Stimulated activated CD8-positive, alpha-beta memory T cell treated with anti-CD3 and anti-CD28 coated beads, Interleukin-7, amount 100 ng/mL, for 48 hours (primary cell): ENCODE results near the gene DEFB119.
"Not testable (repeated sequence)": the region's sequence is repeated elsewhere in the genome, so short reads cannot be mapped to it uniquely, and the experiment has no call there.

ENCODE experiments used
- DNase-seq, 2 donors: peaks; one replicate each; pipeline ENCODE4 v3.0.0-alpha.2; 2020; ENCODE audit warnings: low read depth in 1 of 2; ENCODE audit errors: extremely low read depth in 1 of 2

Gene DEFB119

GRCh38 chr20:31390490-31390889 lies at the start of gene DEFB119:
TSS of gene DEFB119 (minus strand) at chr20:31390590. CDS start at chr20:31390483, 107 bp downstream.
- DNase-seq, result no peak

DNA sequence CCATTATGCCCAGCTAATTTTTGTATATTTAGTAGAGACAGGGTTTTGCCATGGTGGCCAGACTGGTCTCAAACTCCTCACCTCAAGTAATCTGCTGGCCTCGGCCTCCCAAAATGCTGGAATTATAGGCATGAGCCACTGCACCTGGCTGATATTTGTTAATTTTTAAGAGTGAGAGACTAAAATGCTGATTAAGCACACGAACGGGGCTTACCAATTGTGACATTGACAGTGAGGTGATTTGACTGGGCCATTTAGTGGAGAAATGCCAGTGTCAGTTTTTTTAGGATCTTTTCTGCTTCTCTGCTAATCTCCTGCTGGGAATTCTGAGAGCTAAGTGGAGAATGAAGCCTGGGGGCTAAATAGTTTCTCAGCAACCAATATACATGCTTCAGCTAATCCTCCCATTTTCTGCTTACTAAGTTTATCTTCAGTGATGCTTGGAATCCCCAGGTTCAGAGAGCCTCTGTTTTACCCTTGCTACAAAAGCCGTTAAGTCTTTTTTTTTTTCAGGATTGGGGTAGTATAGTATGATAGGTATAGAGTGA lies 40.3 kb upstream of the DEFB119 start:
- no peak for DNase-seq

DNA sequence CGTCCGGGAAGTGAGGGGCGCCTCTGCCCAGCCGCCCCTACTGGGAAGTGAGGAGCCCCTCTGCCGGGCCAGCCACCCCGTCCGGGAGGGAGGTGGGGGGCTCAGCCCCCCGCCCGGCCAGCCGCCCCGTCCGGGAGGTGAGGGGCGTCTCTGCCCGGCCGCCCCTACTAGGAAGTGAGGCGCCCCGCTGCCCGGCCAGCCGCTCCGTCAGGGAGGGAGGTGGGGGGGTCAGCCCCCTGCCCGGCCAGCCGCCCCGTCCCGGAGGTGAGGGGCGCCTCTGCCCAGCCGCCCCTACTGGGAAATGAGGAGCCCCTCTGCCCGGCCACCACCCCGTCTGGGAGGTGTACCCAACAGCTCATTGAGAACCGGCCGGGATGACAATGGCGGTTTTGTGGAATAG lies 37.2 kb upstream of the DEFB119 start:
- DNase-seq, result not testable (repeated sequence)

DNA sequence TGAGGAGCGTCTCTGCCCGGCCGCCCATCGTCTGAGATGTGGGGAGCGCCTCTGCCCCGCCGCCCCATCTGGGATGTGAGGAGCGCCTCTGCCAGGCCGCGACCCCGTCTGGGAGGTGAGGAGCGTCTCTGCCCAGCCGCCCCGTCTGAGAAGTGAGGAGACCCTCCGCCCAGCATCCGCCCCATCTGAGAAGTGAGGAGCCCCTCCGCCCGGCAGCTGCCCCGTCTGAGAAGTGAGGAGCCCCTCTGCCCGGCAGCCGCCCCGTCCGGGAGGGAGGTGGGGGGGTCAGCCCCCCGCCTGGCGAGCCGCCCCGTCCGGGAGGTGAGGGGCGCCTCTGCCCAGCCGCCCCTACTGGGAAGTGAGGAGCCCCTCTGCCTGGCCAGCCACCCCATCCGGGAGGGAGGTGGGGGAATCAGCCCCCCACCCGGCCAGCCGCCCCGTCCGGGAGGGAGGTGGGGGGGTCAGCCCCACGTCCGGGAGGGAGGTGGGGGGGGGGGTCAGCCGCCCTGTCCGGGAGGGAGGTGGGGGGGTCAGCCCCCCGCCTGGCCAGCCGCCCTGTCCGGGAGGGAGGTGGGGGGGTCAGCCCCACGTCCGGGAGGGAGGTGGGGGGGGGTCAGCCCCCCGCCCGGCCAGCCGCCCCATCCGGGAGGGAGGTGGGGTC lies 36.6 kb upstream of the DEFB119 start:
- DNase-seq, result not testable (repeated sequence)

GRCh38 chr20:31425797-31426196 lies 35.4 kb upstream of the DEFB119 start:
- DNase-seq, result no peak

DNA sequence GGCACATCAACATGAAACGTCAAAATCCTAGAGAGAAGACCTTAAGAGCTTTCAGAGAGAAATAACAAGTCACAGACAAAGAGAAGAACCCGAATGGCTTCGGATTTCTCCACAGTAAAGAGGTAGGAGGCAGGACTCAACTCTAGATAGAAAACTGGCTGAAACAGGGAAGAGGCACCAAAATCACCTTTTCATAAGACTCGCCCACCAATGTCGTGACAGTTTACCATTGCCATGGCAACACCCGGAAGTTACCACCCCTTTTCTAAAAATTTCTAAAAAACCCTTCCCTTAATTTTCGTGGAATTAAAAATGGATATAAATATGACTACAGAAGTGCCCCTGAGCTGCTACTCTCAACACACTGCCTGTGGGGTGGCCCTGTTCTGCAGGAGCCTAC lies 27.9 kb upstream of the DEFB119 start:
- no peak for DNase-seq

DNA sequence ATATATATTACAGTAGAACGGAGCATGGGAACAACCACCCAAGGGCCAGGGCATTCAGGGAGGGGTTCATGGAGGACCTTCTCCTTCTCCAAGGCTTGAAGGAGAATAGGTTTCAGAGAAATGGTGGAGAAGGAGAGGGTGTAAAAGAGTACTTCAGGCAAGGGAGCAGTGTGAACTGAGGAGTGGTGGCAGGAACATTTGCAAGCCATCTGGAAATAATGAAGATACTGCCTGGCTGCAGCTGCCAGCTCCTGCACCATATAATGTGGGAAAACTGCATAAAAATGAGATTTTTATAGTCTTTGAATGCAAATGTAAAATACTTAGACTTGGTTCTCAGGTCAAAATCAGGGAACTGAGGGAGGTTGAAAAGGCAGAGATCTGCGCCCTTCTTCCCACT lies 25.3 kb upstream of the DEFB119 start:
- no peak for DNase-seq

GRCh38 chr20:31414381-31414780 lies 24.0 kb upstream of the DEFB119 start:
- DNase-seq, result no peak

GRCh38 chr20:31410011-31410410 lies 19.6 kb upstream of the DEFB119 start:
- DNase-seq, result no peak

GRCh38 chr20:31406115-31406514 lies 15.7 kb upstream of the DEFB119 start, which contains the start of gene DEFB121:
TSS of gene DEFB121 (minus strand) at chr20:31406215. CDS start at chr20:31406152, 63 bp downstream.
- DNase-seq, result no peak

DNA sequence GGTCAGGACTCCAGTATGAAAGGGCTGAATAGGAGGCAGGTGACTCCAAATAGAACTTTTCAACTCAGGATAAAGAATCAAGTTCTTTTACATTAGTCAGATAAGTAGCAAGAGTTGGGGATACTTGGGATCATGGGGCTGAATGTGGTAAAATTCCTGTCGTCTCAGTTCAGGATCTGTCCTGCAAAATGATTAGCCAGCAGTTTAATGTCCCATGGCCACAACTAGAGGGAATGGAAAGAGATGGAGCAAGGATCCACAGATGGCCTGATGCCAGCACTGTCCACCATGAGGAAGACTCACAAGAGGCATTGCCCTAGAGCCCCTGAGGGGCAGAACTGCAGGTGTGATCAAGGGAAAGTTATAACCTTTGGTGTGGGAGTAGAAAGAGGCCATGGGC lies 13.5 kb upstream of the DEFB119 start:
- no peak for DNase-seq

GRCh38 chr20:31394900-31395299 lies 4.5 kb upstream of the DEFB119 start:
- no peak for DNase-seq

GRCh38 chr20:31392836-31393235 lies 2.4 kb upstream of the DEFB119 start:
- DNase-seq, result no peak

DNA sequence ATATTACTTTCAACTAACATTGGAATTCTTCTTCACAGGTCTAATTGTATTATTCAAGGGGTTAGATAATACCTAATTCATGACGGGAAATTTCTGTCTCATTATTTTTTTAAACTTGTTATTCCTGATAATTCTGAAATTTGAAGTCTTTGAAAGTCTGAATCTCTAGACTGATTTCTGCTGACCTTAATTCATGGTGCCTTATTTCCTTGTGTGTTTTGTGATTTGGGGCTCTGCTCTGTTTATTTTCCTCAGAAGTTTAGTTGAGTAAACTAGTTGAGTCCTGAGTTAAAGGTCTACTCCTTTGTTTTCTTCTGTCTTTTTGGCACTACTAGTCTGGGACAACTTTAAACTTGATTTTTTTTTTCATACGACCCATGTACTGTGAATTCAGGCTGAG lies 16.0 kb downstream of the DEFB119 start:
- DNase-seq, result no peak

GRCh38 chr20:31368301-31368700 lies 22.1 kb downstream of the DEFB119 start, which contains the start of gene DEFB118:
TSS of gene DEFB118 (plus strand) at chr20:31368601. CDS start at chr20:31368651, 50 bp downstream.
- no peak for DNase-seq

GRCh38 chr20:31364272-31364671 lies 26.1 kb downstream of the DEFB119 start:
- not testable (repeated sequence) for DNase-seq

GRCh38 chr20:31363295-31363694 lies 27.1 kb downstream of the DEFB119 start:
- DNase-seq, result no peak

DNA sequence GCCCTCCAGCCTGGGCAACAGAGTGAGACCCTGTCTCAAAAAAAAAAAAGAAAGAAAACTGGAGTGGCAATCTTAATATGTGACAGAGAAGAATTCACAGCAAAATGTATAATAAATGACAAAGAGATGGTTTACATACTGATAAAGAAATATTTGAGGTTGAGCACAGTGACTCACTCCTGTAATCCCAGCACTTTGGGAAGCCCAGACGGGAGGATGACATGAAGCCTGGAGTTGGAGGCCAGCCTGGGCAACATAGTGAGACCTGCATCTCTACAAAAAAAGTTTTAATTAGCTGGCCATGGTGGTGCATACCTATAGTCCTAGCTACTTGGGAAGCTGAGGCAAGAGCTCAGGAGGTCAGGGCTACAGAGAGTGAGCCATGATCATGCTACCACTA lies 34.4 kb downstream of the DEFB119 start:
- DNase-seq, result no peak

GRCh38 chr20:31341470-31341869 lies 48.9 kb downstream of the DEFB119 start:
- no peak for DNase-seq

- no peak for DNase-seq
Measured at GRCh38 chr20:31330893-31331292, 59.5 kb downstream of the DEFB119 start.
